GM12891 (cell line): Measurements from ENCODE around the gene BICD1.

Experiments
- PAX5 ChIP-seq: IDR thresholded peaks from 2 replicates; pipeline ENCODE4 v1.6.1; 2011; ENCODE audit warnings: low read length, moderate library complexity, mild to moderate bottlenecking; ENCODE audit not compliant: insufficient read depth, severe bottlenecking
- POLR2A ChIP-seq: IDR thresholded peaks from 2 replicates; pipeline ENCODE4 v1.6.1; 2011; ENCODE audit warnings: low read depth, low read length, control low read depth
- POLR2AphosphoS5 ChIP-seq: IDR thresholded peaks from 2 replicates; pipeline ENCODE4 v1.6.1; 2011; ENCODE audit warnings: low read depth, low read length, control low read depth
- SPI1 ChIP-seq: IDR thresholded peaks from 2 replicates; pipeline ENCODE4 v1.6.1; 2011; ENCODE audit warnings: low read depth, low read length, control low read depth
- TAF1 ChIP-seq: IDR thresholded peaks from 2 replicates; pipeline ENCODE4 v1.6.1; 2011; ENCODE audit warnings: low read depth, low read length, control low read depth

GRCh38 chr12:32413412-32413811 lies 306.8 kb downstream of the BICD1 start:
- no peak for TF ChIP-seq TAF1
- no peak for TF ChIP-seq POLR2A
- TF ChIP-seq POLR2AphosphoS5: no peak
- TF ChIP-seq SPI1: no peak
- TF ChIP-seq PAX5: no peak
